Measurements from ENCODE around the gene CCDC71L.

CCDC71L gene

DNA sequence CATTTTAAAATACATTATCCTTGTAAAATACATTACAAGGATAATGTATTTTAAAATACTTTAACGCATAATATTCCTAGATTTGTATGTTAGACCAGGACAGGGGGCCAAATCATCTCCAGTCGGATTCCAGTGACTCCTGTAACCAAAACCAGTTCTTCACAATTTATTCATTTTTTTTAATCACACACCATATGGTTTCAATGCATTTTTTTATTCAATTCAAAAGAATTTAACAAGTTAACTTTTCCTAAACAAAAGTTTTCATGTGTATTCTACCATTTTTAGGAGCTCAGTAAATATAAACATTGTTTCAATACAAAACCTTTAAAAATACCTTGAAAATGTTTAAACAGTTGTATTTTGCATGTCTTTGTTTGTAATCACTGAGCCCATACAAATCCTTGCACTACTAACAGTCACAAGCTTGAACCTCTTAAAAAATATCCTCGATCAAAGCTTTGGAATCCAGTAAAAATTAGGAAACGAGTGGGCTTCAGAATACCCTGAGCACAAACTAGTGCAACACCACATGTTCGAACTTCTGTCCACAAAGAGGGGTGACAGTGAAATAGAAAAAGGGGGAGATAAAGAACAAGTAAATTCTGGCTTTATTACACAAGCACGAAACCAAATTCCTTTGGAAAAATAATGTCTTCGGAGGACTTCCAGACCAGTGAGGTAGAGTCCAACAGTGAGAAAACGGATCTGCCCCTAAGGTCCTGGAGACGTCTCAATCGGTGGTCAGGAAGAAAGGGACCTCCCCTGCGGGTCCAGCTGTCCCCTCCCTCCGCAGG is 1.6 kb downstream of the CCDC71L start:
- no peak for DNase-seq (ENCODE audit: low spot score)

DNA sequence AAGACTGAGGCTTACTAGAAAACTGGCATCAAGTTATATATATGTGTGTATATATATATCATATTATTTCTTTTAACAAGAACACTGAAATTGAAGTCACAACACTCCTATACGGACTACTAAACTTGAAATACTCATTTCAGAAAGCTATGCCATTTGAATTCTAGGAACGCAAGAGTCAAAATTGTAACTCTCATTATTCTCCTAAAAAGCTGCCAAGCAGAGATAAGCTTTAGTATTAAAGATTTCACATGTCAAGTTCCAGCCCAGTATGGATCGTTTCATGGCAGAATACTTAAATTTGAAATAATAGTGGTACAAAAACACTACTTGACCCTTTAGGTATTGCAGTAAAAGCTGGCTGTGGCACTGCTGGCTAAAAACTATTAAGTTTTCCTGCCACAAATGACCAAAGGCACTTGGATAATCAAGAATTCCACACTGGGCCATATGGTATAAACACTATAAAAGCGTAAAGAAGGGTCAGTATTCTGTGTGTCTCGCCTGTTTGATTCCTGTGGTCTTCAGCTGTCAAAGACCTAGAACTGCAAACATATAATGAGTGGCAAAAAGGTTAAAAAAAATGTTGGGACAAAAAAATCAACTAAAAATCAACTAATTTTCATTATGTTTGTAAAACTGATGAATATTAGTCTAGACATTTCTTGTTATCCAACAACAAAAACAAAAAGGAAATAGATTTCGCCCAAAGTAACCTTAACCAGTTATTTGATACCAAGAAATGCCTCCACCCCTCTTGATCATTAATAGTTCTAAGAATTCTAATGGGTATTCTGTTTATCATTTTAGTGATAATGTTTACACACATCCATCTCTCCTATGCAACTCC is 2.4 kb downstream of the CCDC71L start:
- no peak for DNase-seq (ENCODE audit: low spot score)

- no peak for DNase-seq (ENCODE audit: low spot score)
These were observed 3.6 kb downstream of the CCDC71L start for GRCh38 chr7:106657085-106657991.

DNA sequence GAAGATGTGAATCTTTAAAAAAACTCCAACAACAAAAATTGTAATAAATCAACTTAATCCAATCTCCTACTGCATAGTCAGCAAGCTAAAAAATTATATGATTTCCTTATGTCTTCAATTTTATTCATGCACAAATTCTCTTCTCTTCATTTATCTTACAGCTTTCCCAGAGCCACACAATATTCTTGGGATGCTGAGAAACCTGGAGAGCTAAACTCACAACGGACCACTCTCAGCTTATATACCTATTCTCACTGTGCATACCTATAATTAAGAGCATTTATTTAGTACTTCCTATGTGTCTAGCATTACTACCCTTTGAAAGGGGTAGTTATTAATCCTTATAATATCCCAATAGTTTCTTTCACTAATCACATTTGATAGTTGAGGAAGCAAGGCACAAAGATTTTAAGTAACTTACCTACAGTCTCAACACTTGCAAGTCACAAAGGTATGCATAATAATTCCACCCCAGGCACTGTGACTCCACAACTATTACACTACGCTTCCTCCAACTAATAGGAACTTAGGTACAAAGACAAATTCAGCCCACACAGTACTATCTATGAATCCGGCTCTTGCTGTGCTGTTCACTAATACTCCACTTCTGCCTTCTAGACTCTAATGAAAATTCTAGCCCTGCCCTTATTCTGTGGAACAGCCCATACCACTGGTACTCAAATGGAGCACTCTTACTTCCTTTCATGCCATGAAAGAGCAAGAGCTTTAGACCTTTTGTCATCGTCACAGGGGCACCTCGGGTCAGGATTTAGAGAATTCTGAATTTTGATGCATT is 5.1 kb downstream of the CCDC71L start:
- DNase-seq (ENCODE audit: low spot score) = no peak

- DNase-seq (ENCODE audit: low spot score) = no peak
These were observed 7.5 kb downstream of the CCDC71L start for GRCh38 chr7:106653488-106653887.

DNA sequence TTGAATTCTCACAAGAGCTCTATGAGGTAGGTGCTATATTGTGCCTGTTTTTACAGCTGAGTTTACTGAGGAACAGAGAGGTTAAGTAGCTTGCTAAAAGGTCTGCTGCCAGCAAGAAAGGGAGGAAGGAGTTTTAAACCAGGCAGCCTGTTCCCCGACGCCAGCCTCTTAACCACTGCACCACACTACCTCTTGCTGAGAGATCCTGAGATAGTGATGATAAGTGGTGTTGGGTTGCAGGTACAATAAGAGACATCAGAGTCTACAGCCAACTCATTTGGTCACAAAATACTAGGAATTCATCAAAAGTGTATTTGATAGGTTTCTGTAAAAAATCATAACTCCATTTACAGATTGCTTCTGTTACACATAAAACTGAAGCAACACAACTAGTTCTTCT is 8.0 kb downstream of the CCDC71L start:
- DNase-seq (ENCODE audit: low spot score) = no peak

DNA sequence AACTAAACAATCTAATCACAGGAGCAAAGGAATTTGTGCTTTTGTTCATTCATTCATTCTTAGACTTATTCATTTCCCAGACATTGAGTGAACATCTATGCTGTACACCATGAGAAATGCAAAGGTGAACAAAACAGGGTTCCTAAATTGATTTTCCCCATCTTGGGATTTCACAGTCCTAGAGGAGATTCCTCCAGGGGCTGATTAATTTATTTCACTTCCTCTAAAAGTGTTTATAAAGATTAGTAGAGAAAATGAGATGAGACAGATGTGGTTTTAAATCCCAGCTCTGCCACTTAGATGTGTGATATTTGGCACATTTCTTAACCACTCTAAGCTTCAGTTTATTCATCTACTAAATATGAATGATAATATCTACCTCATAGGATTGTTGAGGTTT is 8.9 kb downstream of the CCDC71L start:
- no peak for DNase-seq (ENCODE audit: low spot score)

GRCh38 chr7:106646256-106646655 is 14.7 kb downstream of the CCDC71L start:
- no peak for DNase-seq (ENCODE audit: low spot score)

- DNase-seq (ENCODE audit: low spot score) = no peak
These were observed 16.0 kb downstream of the CCDC71L start for GRCh38 chr7:106644999-106645398.

DNA sequence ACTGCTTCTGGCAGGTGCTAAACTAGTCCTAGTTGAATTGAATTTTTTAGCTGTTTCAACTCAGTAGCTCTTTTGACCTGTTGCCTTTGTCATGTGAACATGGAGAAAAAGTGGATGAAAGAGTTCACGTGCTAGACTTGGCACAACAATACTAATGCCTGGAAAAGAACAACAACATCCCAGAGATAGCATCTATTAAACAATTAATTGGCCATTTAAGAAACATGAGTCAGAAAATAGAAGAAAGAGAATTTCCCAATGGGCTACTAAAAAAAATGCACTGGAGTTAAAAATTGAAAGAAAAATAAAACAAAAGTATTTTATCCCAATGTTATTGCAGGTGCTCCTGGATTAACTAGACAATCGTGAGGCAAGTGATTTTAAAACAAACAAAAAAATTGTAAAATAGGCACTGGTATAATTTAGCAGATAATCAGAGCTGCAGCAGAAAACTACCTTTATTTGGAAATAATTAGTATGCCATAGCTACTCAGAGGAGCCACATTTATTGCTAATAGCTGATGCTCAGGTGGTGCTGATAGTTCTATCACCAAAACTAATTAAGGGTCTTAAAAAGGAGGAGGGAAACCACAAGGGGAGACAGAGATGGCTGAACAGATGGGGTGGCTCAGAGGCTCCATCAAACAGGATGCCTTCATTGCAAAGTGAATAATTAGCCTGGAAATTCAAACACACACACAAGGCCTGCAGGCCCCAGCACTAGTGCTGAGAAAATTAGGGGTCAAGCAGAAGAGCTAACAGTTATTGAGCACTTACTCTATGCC is 17.6 kb downstream of the CCDC71L start:
- DNase-seq (ENCODE audit: low spot score) = no peak

GRCh38 chr7:106641416-106641815 is 19.5 kb downstream of the CCDC71L start:
- no peak for DNase-seq (ENCODE audit: low spot score)

GRCh38 chr7:106640368-106641141 is 20.4 kb downstream of the CCDC71L start:
- DNase-seq (ENCODE audit: low spot score) = no peak

- DNase-seq (ENCODE audit: low spot score) = no peak
These were observed 21.3 kb downstream of the CCDC71L start for GRCh38 chr7:106639476-106640334.

- DNase-seq (ENCODE audit: low spot score) = no peak
These were observed 25.5 kb downstream of the CCDC71L start for GRCh38 chr7:106635411-106635810.

GRCh38 chr7:106634958-106635357 is 26.0 kb downstream of the CCDC71L start:
- no peak for DNase-seq (ENCODE audit: low spot score)

DNA sequence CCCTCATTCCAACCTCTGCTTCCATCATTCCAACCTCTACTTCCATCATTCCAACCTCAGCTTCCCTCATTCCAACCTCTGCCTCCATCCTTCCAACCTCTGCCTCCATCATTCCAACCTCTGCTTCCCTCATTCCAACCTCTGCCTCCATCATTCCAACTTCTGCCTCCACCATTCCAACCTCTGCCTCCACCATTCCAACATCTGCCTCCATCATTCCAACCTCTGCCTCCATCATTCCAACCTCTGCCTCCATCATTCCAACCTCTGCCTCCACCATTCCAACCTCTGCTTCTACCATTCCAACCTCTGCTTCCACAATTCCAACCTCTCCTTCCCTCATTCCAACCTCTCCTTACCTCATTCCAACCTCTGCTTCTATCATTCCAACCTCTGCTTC is 30.3 kb downstream of the CCDC71L start:
- no peak for DNase-seq (ENCODE audit: low spot score)

DNA sequence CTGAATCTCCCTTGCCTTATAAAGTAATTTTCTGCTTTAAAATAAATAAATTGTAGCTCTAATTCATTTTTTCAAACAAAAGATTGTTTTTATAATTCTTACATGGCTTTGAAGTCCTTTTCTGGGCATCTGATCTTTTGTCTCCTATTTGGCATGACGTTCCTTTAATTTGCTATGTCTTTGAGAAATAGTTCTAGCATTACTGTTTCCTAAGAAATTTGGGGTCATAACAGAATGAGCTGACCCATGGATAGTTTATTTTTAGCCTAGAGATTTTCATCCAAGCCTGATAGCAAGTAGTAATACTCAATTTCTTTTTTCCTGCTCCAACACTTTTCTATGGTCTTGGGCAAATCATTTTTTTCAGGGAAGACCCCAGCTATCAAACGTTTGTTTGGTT is 31.4 kb downstream of the CCDC71L start:
- no peak for DNase-seq (ENCODE audit: low spot score)

DNA sequence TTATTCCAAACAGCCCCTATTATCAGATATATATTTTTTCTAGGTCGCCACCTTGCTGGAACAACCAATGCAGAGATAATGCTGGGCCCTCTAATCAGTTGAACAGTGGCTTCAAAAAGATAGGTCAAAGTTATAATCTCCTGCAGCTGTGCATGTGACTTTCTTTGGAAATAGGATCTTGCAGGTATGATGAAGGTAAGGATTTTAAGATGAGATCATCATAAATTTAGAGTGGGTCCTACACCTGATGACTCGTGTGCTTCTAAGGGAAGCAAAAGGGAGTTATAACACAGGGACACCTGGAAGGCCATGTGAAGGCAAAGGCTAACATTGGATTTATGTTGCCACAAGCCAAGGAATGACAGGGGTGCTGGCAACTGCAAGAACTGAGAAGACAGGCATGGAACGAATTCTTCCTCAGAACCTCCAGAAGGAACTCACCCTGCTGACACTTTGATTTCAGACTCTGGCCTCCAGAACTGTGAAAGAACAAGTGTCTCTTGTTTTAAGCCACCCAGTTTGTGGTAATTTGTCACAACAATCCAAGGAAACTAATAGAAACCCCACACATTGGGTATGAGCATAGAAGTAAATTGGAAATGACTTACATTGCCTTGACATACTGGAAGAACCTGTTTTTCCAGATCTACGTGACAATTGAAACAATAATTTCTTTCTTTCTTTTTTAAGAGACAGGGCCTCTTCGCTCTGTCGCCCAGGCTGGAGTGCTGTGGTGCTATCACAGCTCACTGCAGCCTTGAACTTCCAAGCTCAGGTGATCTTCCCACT is 34.4 kb downstream of the CCDC71L start:
- no peak for DNase-seq (ENCODE audit: low spot score)
